GM10847 (cell line): ENCODE results near the gene FRMD4A.

Experiments used
- POLR2A ChIP-seq: IDR thresholded peaks from 2 replicates; pipeline ENCODE4 v1.6.1; 2011; ENCODE audit not compliant: insufficient read length; ENCODE audit errors: extremely low read depth

FRMD4A gene

GRCh38 chr10:14356921-14357320 is 26.2 kb upstream of the FRMD4A start:
- TF ChIP-seq POLR2A: no peak

GRCh38 chr10:14355750-14356149 is 25.0 kb upstream of the FRMD4A start:
- TF ChIP-seq POLR2A: no peak

- TF ChIP-seq POLR2A: no peak
Measured at GRCh38 chr10:14353291-14353913, 22.7 kb upstream of the FRMD4A start.

- TF ChIP-seq POLR2A: no peak
Measured at GRCh38 chr10:14350006-14350405, 19.3 kb upstream of the FRMD4A start.

- no peak for TF ChIP-seq POLR2A
Measured at GRCh38 chr10:14349081-14349480, 18.4 kb upstream of the FRMD4A start.

- no peak for TF ChIP-seq POLR2A
Measured at GRCh38 chr10:14345262-14345661, 14.5 kb upstream of the FRMD4A start.

GRCh38 chr10:14340051-14340744 is 9.5 kb upstream of the FRMD4A start:
- no peak for TF ChIP-seq POLR2A

- TF ChIP-seq POLR2A: no peak
Measured at GRCh38 chr10:14336736-14337135, 6.0 kb upstream of the FRMD4A start.

- TF ChIP-seq POLR2A: no peak
Measured at GRCh38 chr10:14334771-14335170, 4.0 kb upstream of the FRMD4A start.

- no peak for TF ChIP-seq POLR2A
Measured at GRCh38 chr10:14333606-14334005, 2.9 kb upstream of the FRMD4A start.

- no peak for TF ChIP-seq POLR2A
Measured at GRCh38 chr10:14332903-14333302, 2.2 kb upstream of the FRMD4A start.

GRCh38 chr10:14329746-14330173 is 964 bp downstream of the FRMD4A start:
- no peak for TF ChIP-seq POLR2A

GRCh38 chr10:14328881-14329672 is 1.6 kb downstream of the FRMD4A start:
- TF ChIP-seq POLR2A: no peak

- no peak for TF ChIP-seq POLR2A
Measured at GRCh38 chr10:14327527-14327926, 3.2 kb downstream of the FRMD4A start.

- no peak for TF ChIP-seq POLR2A
Measured at GRCh38 chr10:14326581-14326980, 4.1 kb downstream of the FRMD4A start.

GRCh38 chr10:14325325-14325955 is 5.3 kb downstream of the FRMD4A start:
- no peak for TF ChIP-seq POLR2A

GRCh38 chr10:14322526-14323188 is 8.1 kb downstream of the FRMD4A start:
- no peak for TF ChIP-seq POLR2A
